HCT116 (cell line): ENCODE results near the gene ALK. TPM values are rescaled to one million over a fixed set of nuclear protein-coding genes. Genes with fewer than 3 reads are reported as not detected.

Experiments
- ATAC-seq: fragments of 200-7000 bp; cut with Tn5 transposase; 2 replicates; pipeline ENCODE4 v1.9.1; 2020; ENCODE audit warnings: mild to moderate bottlenecking, moderate library complexity
- BruUV-seq: library from RNA; stranded (reverse); fragments of 400-500 nt; replicated peaks from 2 replicates; lab custom pipeline; 2021; lab: Mats Ljungman, UMichigan
- CTCF ChIA-PET: fragments of 300-600 bp; sonication (Branson Sonifier 250); formaldehyde crosslinking; loops from one replicate; lab custom pipeline; 2021; ENCODE audit warnings: antibody characterized with exemption; lab: Charles Lee
- POLR2A ChIA-PET: fragments of 300-600, 350-600 bp; sonication (Branson Sonifier 250); formaldehyde crosslinking; loops from one replicate; lab custom pipeline; 2021; ENCODE audit warnings: antibody characterized with exemption; lab: Charles Lee
- RAD21 ChIA-PET, 2 experiments: fragments of 300-600 bp; sonication (Branson Sonifier 250); formaldehyde crosslinking; loops; one replicate each; lab custom pipeline; 2023; ENCODE audit warnings: low total read pairs in 2 of 2; ENCODE audit not compliant: uncharacterized antibody in 2 of 2, unreplicated experiment in 2 of 2, low non-redundant PET in 1 of 2; lab: Charles Lee
- DNase-seq: peaks from one replicate; pipeline ENCODE4 v3.0.0-alpha.2; 2010; ENCODE audit warnings: low read depth, low spot score
- H2AFZ ChIP-seq: fragments of 200-600 bp; shearing (Covaris generic), sonication (generic); 2 replicates; pipeline ENCODE4 v1.6.1; 2017; ENCODE audit warnings: low read depth, mixed run types, mixed read lengths, antibody characterized with exemption, low read length; ENCODE audit not compliant: poor library complexity, severe bottlenecking
- H3K27ac ChIP-seq: 2 replicates; pipeline ENCODE4 v1.5.1; 2012; ENCODE audit warnings: low read depth, low read length
- H3K27me3 ChIP-seq: fragments of 200-600 bp; sonication (generic); 2 replicates; pipeline ENCODE4 v1.6.1; 2016; ENCODE audit warnings: mixed run types, low read length, mixed read lengths; ENCODE audit not compliant: insufficient read depth
- H3K36me3 ChIP-seq, 2 experiments: fragments of 200-500 bp in 1 of 2; fragments of 200-600 bp in 1 of 2; sonication (Bioruptor generic) in 1 of 2; sonication (generic) in 1 of 2; 2 replicates each; pipeline versions ENCODE4 v1.5.1 to v1.6.1; 2014 to 2016; ENCODE audit warnings: low read length in 2 of 2, inconsistent platforms in 1 of 2, mixed read lengths in 1 of 2, mixed run types in 1 of 2; ENCODE audit not compliant: insufficient read depth in 2 of 2, control insufficient read depth in 1 of 2
- H3K4me1 ChIP-seq, 2 experiments: fragments of 200-600 bp in 1 of 2; sonication (generic) in 1 of 2; 2 replicates each; pipeline versions ENCODE4 v1.5.1 to v1.6.1; 2012 to 2017; ENCODE audit warnings: low read length in 2 of 2, inconsistent platforms in 1 of 2, mild to moderate bottlenecking in 1 of 2, mixed read lengths in 1 of 2, mixed run types in 1 of 2, moderate library complexity in 1 of 2; ENCODE audit not compliant: insufficient read depth in 2 of 2, control insufficient read depth in 1 of 2
- H3K4me2 ChIP-seq: fragments of 200-600 bp; sonication (generic); 2 replicates; pipeline ENCODE4 v1.6.1; 2017; ENCODE audit warnings: mixed run types, low read length, mixed read lengths
- H3K4me3 ChIP-seq, 2 experiments: fragments of 200-600 bp in 1 of 2; sonication (generic) in 1 of 2; replicated peaks in 1 of 2; 2 replicates each; pipeline ENCODE4 v1.5.1; 2011 to 2016; ENCODE audit warnings: low read length in 2 of 2, control low read depth in 1 of 2, low read depth in 1 of 2, mild to moderate bottlenecking in 1 of 2, mixed read lengths in 1 of 2, mixed run types in 1 of 2
- H3K79me2 ChIP-seq: fragments of 200-600 bp; sonication (generic); 2 replicates; pipeline ENCODE4 v1.6.1; 2017; ENCODE audit warnings: mild to moderate bottlenecking, mixed run types, low read length, moderate library complexity, mixed read lengths; ENCODE audit not compliant: insufficient read depth
- H3K9ac ChIP-seq: fragments of 200-600 bp; sonication (generic); 2 replicates; pipeline ENCODE4 v1.6.1; 2016; ENCODE audit warnings: low read length, mixed read lengths
- H3K9me2 ChIP-seq: fragments of 200-600 bp; sonication (generic), shearing (Covaris generic); 2 replicates; pipeline ENCODE4 v1.6.1; 2017; ENCODE audit warnings: mixed run types, mild to moderate bottlenecking, moderate library complexity; ENCODE audit not compliant: insufficient read depth
- H3K9me3 ChIP-seq, 2 experiments: fragments of 200-500 bp in 1 of 2; fragments of 200-600 bp in 1 of 2; sonication (Bioruptor generic) in 1 of 2; sonication (generic) in 1 of 2; 2 replicates each; pipeline ENCODE4 v1.6.1; 2014 to 2017; ENCODE audit warnings: low read length in 2 of 2, mixed read lengths in 2 of 2, inconsistent platforms in 1 of 2, low read depth in 1 of 2, mild to moderate bottlenecking in 1 of 2, mixed run types in 1 of 2, moderate library complexity in 1 of 2; ENCODE audit not compliant: control insufficient read depth in 1 of 2, insufficient read depth in 1 of 2
- H4K20me1 ChIP-seq: fragments of 200-600 bp; sonication (generic), shearing (Covaris generic); 2 replicates; pipeline ENCODE4 v1.6.1; 2017; ENCODE audit warnings: mixed run types, mild to moderate bottlenecking, moderate library complexity; ENCODE audit not compliant: insufficient read depth
- CEBPB ChIP-seq: IDR thresholded peaks from 2 replicates; pipeline ENCODE4 v1.6.1; 2012; ENCODE audit warnings: low read depth
- ELF1 ChIP-seq: IDR thresholded peaks from 2 replicates; pipeline ENCODE4 v1.6.1; 2012; ENCODE audit warnings: low read depth, borderline replicate concordance
- EZH2 ChIP-seq: fragments of 200-600 bp; sonication (generic); IDR thresholded peaks from 2 replicates; pipeline ENCODE4 v1.6.1; 2017; ENCODE audit warnings: antibody characterized with exemption, mixed run types
- EZH2phosphoT487 ChIP-seq: fragments of 200-600 bp; IDR thresholded peaks from 2 replicates; pipeline ENCODE4 v1.6.1; 2018; ENCODE audit warnings: antibody characterized with exemption, borderline replicate concordance
- FOSL1 ChIP-seq: IDR thresholded peaks from 2 replicates; pipeline ENCODE4 v1.6.1; 2012; ENCODE audit warnings: low read depth
- JUND ChIP-seq: IDR thresholded peaks from 2 replicates; pipeline ENCODE4 v1.6.1; 2012
- POLR2A ChIP-seq: IDR thresholded peaks from 2 replicates; pipeline ENCODE4 v1.7.0; 2011; ENCODE audit warnings: borderline replicate concordance; ENCODE audit not compliant: insufficient read depth, insufficient read length; ENCODE audit errors: extremely low read depth
- POLR2AphosphoS5 ChIP-seq: IDR thresholded peaks from 2 replicates; pipeline ENCODE4 v1.6.1; 2011; ENCODE audit warnings: mild to moderate bottlenecking, low read depth, low read length, moderate library complexity
- RAD21 ChIP-seq: IDR thresholded peaks from 2 replicates; pipeline ENCODE4 v1.6.1; 2012; ENCODE audit warnings: low read depth, mild to moderate bottlenecking
- SIN3A ChIP-seq: IDR thresholded peaks from 2 replicates; pipeline ENCODE4 v1.6.1; 2012; ENCODE audit warnings: low read depth
- SP1 ChIP-seq: IDR thresholded peaks from 2 replicates; pipeline ENCODE4 v1.6.1; 2012; ENCODE audit warnings: low read depth
- SRF ChIP-seq: IDR thresholded peaks from 2 replicates; pipeline ENCODE4 v1.6.1; 2012; ENCODE audit warnings: low read depth
- YY1 ChIP-seq: IDR thresholded peaks from 2 replicates; pipeline ENCODE4 v1.6.1; 2011; ENCODE audit warnings: low read length, low read depth, moderate library complexity, mild to moderate bottlenecking; ENCODE audit not compliant: insufficient replicate concordance; ENCODE audit errors: extremely low read depth
- ZBTB33 ChIP-seq: IDR thresholded peaks from 2 replicates; pipeline ENCODE4 v1.6.1; 2011; ENCODE audit warnings: mild to moderate bottlenecking, low read length, moderate library complexity; ENCODE audit not compliant: insufficient replicate concordance; ENCODE audit errors: extremely low read depth
- ZFX ChIP-seq: fragments of 450-650 bp; IDR thresholded peaks from 2 replicates; pipeline ENCODE4 v1.6.1; 2017
- ZNF274 ChIP-seq: fragments of 200-500 bp; sonication (Bioruptor generic); IDR thresholded peaks from 2 replicates; pipeline ENCODE4 v1.6.1; 2014; ENCODE audit warnings: mild to moderate bottlenecking, low read depth, low read length, inconsistent platforms
- intact Hi-C: fragments of 100-400 bp; cut with micrococcal nuclease; formaldehyde crosslinking; loops from 2 replicates; pipeline ENCODE4 v1.10.0; 2022
- total RNA-seq: library from RNA; stranded (reverse); gene quantifications from one replicate; pipeline ENCODE4 v1.2.1, GENCODE V29; 2021; ENCODE audit not compliant: unreplicated experiment
- TF ChIP-seq, protein P1 (sequence below), 3 experiments: fragments of 200-600 bp in 1 of 3; sonication (generic) in 1 of 3; IDR thresholded peaks in 2 of 3; conservative IDR thresholded peaks in 1 of 3; 2 replicates each; pipeline ENCODE4 v1.5.1; 2012 to 2017; ENCODE audit warnings: low read depth in 2 of 3, low read length in 2 of 3, antibody characterized with exemption in 1 of 3, borderline replicate concordance in 1 of 3, control low read depth in 1 of 3, mild to moderate bottlenecking in 1 of 3, mixed read lengths in 1 of 3, mixed run types in 1 of 3, moderate library complexity in 1 of 3; ENCODE audit not compliant: insufficient read depth in 1 of 3
- TF ChIP-seq, protein P2 (sequence below): IDR thresholded peaks from 2 replicates; pipeline ENCODE4 v1.6.1; 2012; ENCODE audit warnings: low read depth

The ALK gene
- total RNA-seq, 1 experiment from 2014 or later: not detected

DNA sequence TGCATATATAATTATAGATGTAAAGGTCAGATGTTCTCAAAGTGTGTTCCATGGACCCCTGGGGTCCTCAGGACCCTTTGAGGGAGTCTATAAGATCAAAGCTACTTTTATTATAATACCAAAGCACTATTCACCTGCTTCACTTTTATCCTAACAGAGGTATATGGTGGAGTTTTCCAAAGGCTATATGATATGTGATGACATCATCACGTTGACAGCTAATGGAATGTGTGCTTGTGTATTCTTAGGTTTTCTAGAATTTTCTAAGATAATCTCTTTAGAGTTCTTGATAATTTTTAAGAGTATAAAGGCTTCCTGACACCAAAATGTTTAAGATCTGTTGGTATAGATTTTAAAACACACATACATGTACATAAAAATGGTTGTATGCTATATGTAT, 10.4 kb upstream of the ALK start:
- no peak for TF ChIP-seq SP1
- no peak for TF ChIP-seq JUND
- no peak for TF ChIP-seq ZBTB33
- TF ChIP-seq, protein P1, sequence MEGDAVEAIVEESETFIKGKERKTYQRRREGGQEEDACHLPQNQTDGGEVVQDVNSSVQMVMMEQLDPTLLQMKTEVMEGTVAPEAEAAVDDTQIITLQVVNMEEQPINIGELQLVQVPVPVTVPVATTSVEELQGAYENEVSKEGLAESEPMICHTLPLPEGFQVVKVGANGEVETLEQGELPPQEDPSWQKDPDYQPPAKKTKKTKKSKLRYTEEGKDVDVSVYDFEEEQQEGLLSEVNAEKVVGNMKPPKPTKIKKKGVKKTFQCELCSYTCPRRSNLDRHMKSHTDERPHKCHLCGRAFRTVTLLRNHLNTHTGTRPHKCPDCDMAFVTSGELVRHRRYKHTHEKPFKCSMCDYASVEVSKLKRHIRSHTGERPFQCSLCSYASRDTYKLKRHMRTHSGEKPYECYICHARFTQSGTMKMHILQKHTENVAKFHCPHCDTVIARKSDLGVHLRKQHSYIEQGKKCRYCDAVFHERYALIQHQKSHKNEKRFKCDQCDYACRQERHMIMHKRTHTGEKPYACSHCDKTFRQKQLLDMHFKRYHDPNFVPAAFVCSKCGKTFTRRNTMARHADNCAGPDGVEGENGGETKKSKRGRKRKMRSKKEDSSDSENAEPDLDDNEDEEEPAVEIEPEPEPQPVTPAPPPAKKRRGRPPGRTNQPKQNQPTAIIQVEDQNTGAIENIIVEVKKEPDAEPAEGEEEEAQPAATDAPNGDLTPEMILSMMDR (IDR thresholded peaks at IDR 0.05 in 2 of 3, conservative IDR thresholded peaks at IDR 0.05 in 1 of 3; ENCODE audit: borderline replicate concordance in 1 of 3, insufficient read depth in 1 of 3, low read depth in 2 of 3, low read length in 2 of 3): no peak
- no peak for TF ChIP-seq YY1
- TF ChIP-seq EZH2phosphoT487: no peak
- TF ChIP-seq POLR2AphosphoS5: no peak
- TF ChIP-seq FOSL1: no peak
- TF ChIP-seq POLR2A: no peak
- TF ChIP-seq SRF: no peak
- TF ChIP-seq ZNF274: no peak
- TF ChIP-seq, protein P2, sequence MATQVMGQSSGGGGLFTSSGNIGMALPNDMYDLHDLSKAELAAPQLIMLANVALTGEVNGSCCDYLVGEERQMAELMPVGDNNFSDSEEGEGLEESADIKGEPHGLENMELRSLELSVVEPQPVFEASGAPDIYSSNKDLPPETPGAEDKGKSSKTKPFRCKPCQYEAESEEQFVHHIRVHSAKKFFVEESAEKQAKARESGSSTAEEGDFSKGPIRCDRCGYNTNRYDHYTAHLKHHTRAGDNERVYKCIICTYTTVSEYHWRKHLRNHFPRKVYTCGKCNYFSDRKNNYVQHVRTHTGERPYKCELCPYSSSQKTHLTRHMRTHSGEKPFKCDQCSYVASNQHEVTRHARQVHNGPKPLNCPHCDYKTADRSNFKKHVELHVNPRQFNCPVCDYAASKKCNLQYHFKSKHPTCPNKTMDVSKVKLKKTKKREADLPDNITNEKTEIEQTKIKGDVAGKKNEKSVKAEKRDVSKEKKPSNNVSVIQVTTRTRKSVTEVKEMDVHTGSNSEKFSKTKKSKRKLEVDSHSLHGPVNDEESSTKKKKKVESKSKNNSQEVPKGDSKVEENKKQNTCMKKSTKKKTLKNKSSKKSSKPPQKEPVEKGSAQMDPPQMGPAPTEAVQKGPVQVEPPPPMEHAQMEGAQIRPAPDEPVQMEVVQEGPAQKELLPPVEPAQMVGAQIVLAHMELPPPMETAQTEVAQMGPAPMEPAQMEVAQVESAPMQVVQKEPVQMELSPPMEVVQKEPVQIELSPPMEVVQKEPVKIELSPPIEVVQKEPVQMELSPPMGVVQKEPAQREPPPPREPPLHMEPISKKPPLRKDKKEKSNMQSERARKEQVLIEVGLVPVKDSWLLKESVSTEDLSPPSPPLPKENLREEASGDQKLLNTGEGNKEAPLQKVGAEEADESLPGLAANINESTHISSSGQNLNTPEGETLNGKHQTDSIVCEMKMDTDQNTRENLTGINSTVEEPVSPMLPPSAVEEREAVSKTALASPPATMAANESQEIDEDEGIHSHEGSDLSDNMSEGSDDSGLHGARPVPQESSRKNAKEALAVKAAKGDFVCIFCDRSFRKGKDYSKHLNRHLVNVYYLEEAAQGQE: no peak
- TF ChIP-seq SIN3A: no peak
- TF ChIP-seq ELF1: no peak
- TF ChIP-seq ZFX: no peak
- TF ChIP-seq RAD21: no peak
- no peak for TF ChIP-seq CEBPB
- TF ChIP-seq EZH2: no peak
- Histone ChIP-seq H3K36me3 (no peaks in the 10 kb centered on the region), H3K27ac (no peak overlapping the region), H3K4me2 (no peak overlapping the region), H4K20me1 (no peaks in the 10 kb centered on the region), H3K9me2 (no peaks in the 10 kb centered on the region), H3K27me3 (peaks cover 56% of the 10 kb centered on the region), H3K9me3 (no peaks in the 10 kb centered on the region), H3K4me1 (no peaks in the 10 kb centered on the region), H3K9ac (no peak overlapping the region), H3K4me3 (no peak overlapping the region), H3K79me2 (no peaks in the 10 kb centered on the region), H2AFZ (no peak overlapping the region)
- RAD21 ChIA-PET: no interaction called here
- ATAC-seq: no peak
- POLR2A ChIA-PET: no interaction called here
- intact Hi-C loops: no loop called here
- CTCF ChIA-PET: interaction anchor here (1.7 kb wide), 1 partner anchor 9 kb away, joined by 6 read pairs; no protein-coding TSS in a partner anchor
- DNase-seq: no peak
- no TSS peak for BruUV-seq
